Measurements from ENCODE around the gene AGAP2. TPM values are rescaled to one million over a fixed set of nuclear protein-coding genes. Genes with fewer than 3 reads are reported as not detected.
A peak's percentile ranks its signal among the peaks of the same experiment; 100 is the strongest.

Gene AGAP2
- polyA plus RNA-seq, 3 donors, result 0.20 to 3.4 (median 0.65) TPM

DNA sequence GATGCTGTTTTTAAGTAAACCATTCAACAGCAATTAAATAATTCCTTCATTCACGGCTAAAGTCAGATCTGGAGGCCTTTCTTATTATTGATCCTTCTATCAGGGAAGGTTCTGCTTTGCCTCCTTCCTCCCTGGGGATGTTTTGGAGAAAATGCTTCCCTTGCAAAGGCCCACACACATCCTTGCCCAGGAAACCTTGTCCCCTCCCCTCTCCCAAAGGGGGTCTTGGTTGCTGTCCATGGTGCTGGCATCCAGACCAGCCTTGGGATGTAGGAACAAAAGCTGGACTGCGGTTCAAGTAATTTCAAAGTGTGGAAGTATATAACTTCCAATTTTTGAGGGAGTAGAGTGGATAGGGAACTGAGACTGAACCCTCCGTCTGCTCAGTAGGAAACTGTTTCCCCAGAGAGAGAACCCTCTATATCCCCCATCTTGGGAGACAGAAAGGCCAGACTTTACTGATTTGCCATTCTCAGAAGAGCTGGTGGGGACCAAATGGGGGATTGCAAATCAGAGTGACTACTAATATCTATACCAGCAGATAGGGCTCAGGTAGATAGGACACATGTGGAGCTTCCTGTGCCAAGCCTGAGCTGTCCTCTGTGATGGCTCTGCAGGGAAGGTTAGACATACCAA is 21.9 kb upstream of the AGAP2 start:
- Histone ChIP-seq H3K9me3 (replicated peaks in 1 of 2; ENCODE audit: control insufficient read depth in 1 of 2, insufficient read depth in 1 of 2, low read length in 2 of 2) (no peaks in the 10 kb centered on the region), H3K4me2 (replicated peaks; ENCODE audit: extremely low read depth, low read length, poor library complexity, severe bottlenecking) (no peak overlapping the region), H4K20me1 (ENCODE audit: insufficient read depth, low read length) (no peaks in the 10 kb centered on the region), H2AFZ (ENCODE audit: insufficient read depth, low read depth, low read length, poor library complexity, severe bottlenecking) (no peak overlapping the region), H3K36me3 (replicated peaks in 1 of 2; ENCODE audit: control insufficient read depth in 1 of 2, insufficient read depth in 2 of 2, low read length in 2 of 2) (peaks cover 6 to 14% of the 10 kb centered on the region in 2 donors), H3K27ac (ENCODE audit: low read depth in 1 of 2, low read length in 2 of 2) (no peak overlapping the region), H3K4me3 (replicated peaks in 1 of 3; ENCODE audit: low read depth in 2 of 3, low read length in 3 of 3) (no peak overlapping the region), H3K79me2 (ENCODE audit: insufficient read depth, low read length) (no peaks in the 10 kb centered on the region), H3K27me3 (ENCODE audit: control insufficient read depth in 2 of 2, insufficient read depth in 2 of 2, low read length in 2 of 2) (peaks cover 17 to 28% of the 10 kb centered on the region in 2 donors), H3K9ac (ENCODE audit: insufficient read depth, low read length, poor library complexity, severe bottlenecking) (no peak overlapping the region), H3K4me1 (ENCODE audit: control insufficient read depth in 1 of 2, insufficient read depth in 2 of 2, low read length in 2 of 2) (peaks cover 25 to 27% of the 10 kb centered on the region in 2 donors)
- peaks cover 0 to 8% (median 5%) of the 10 kb centered on the region in 7 donors for H3K9me3 Mint-ChIP-seq
- H3K4me3 Mint-ChIP-seq, result no peak overlapping the region
- no peak for DNase-seq
- intact Hi-C loops (cut with micrococcal nuclease), result no loop called here
- peaks cover 25 to 27% (median 26%) of the 10 kb centered on the region in 3 donors for H3K27me3 Mint-ChIP-seq (ENCODE audit: low read depth in 3 of 3)
- no peak overlapping the region for H3K27ac Mint-ChIP-seq
- peaks cover 26% of the 10 kb centered on the region for H3K4me1 Mint-ChIP-seq
- peaks cover 14% of the 10 kb centered on the region in 2 donors for H3K36me3 Mint-ChIP-seq
- WGBS (ENCODE audit: insufficient coverage), result no CpG with 5 or more reads among the region's 3 CpGs
- TF ChIP-seq CTCF (IDR thresholded peaks at IDR 0.05), result no peak

DNA sequence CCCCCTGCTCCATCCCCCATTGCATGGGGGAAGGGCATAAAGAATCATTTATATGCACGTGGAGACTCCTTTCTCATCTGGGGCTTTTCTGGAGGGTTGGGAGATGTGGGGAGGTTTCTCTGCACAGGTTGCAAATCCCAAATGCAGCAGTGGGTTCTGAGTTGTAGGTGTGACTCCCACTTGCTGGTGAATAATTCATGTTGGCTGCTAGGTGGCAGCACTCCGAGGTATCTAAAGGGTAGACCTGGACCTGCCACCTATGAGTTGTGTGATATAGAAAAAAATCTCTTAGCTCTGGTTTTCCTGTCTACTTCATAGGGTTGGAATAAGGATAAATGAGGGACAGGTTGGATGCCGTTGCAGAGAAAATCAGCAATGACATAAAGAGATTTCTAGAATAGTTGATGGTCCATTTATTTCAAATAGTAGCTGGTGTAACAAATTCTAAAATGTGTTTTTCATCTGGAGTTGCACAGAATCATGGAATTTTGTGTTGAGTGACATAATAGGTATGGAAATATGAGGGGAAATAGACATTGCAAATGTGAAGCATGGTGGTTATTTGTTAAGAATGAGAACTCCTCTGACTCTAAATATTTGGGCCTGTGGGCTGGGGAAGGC is 20.9 kb upstream of the AGAP2 start:
- peak; percentile 44 for TF ChIP-seq CTCF (IDR thresholded peaks at IDR 0.05)
- no peaks in the 10 kb centered on the region for H4K20me1 ChIP-seq (ENCODE audit: insufficient read depth, low read length)
- intact Hi-C loops (cut with micrococcal nuclease), result loop anchor here in 1 of 2 donors (10.0 kb wide), 1 partner anchor 215 kb away; the partner anchor contains the start of gene DCTN2

More for the DNA sequence above, 20.9 kb upstream of the AGAP2 start:
- Histone ChIP-seq H3K9ac (ENCODE audit: insufficient read depth, low read length, poor library complexity, severe bottlenecking) (no peak overlapping the region), H3K4me3 (replicated peaks in 1 of 3; ENCODE audit: low read depth in 2 of 3, low read length in 3 of 3) (no peak overlapping the region), H3K4me2 (replicated peaks; ENCODE audit: extremely low read depth, low read length, poor library complexity, severe bottlenecking) (no peak overlapping the region), H2AFZ (ENCODE audit: insufficient read depth, low read depth, low read length, poor library complexity, severe bottlenecking) (no peak overlapping the region), H3K9me3 (replicated peaks in 1 of 2; ENCODE audit: control insufficient read depth in 1 of 2, insufficient read depth in 1 of 2, low read length in 2 of 2) (no peaks in the 10 kb centered on the region), H3K27ac (ENCODE audit: low read depth in 1 of 2, low read length in 2 of 2) (no peak overlapping the region), H3K4me1 (ENCODE audit: control insufficient read depth in 1 of 2, insufficient read depth in 2 of 2, low read length in 2 of 2) (peaks cover 18 to 21% of the 10 kb centered on the region in 2 donors), H3K36me3 (replicated peaks in 1 of 2; ENCODE audit: control insufficient read depth in 1 of 2, insufficient read depth in 2 of 2, low read length in 2 of 2) (peaks cover 6 to 14% of the 10 kb centered on the region in 2 donors), H3K79me2 (ENCODE audit: insufficient read depth, low read length) (no peaks in the 10 kb centered on the region), H3K27me3 (ENCODE audit: control insufficient read depth in 2 of 2, insufficient read depth in 2 of 2, low read length in 2 of 2) (peaks cover 10 to 21% of the 10 kb centered on the region in 2 donors)
- Mint-ChIP-seq H3K27me3 (ENCODE audit: low read depth in 3 of 3) (peaks cover 18 to 20% (median 18%) of the 10 kb centered on the region in 3 donors), H3K36me3 (peaks cover 14 to 16% of the 10 kb centered on the region in 2 donors), H3K27ac (no peak overlapping the region), H3K4me1 (peaks cover 18% of the 10 kb centered on the region), H3K9me3 (peaks cover 0 to 7% (median 3%) of the 10 kb centered on the region in 7 donors), H3K4me3 (no peak overlapping the region)
- no peak for DNase-seq
- WGBS (ENCODE audit: insufficient coverage), result 44% methylated on average over 2 of the region's 3 CpGs

Data from CD14-positive monocyte (primary cell).